Neutrophil (primary cell): ENCODE results near the gene H3-3A.

Experiments used
- H3K27ac ChIP-seq: fragments of 200-600 bp; sonication (generic); 2 replicates; pipeline ENCODE4 v1.5.1; 2016; ENCODE audit warnings: mild to moderate bottlenecking, moderate library complexity
- H3K27me3 ChIP-seq: fragments of 200-600 bp; sonication (generic); 2 replicates; pipeline ENCODE4 v1.6.0; 2016; ENCODE audit warnings: mild to moderate bottlenecking
- H3K36me3 ChIP-seq: fragments of 200-600 bp; sonication (generic); 2 replicates; pipeline ENCODE4 v1.5.1; 2017
- H3K4me1 ChIP-seq, 2 experiments: fragments of 200-600 bp in 1 of 2; sonication (generic) in 1 of 2; 1 replicate in 1 of 2; 2 replicates in 1 of 2; pipeline versions ENCODE4 v1.5.1 to v1.6.1; 2013 to 2016; ENCODE audit warnings: low read depth in 1 of 2, low read length in 1 of 2, mild to moderate bottlenecking in 1 of 2, moderate library complexity in 1 of 2; ENCODE audit not compliant: control insufficient read depth in 1 of 2, insufficient read depth in 1 of 2
- H3K4me3 ChIP-seq, 2 experiments: fragments of 200-600 bp in 1 of 2; sonication (generic) in 1 of 2; 1 replicate in 1 of 2; 2 replicates in 1 of 2; pipeline ENCODE4 v1.5.1; 2013 to 2016; ENCODE audit warnings: low read depth in 1 of 2, low read length in 1 of 2, mild to moderate bottlenecking in 1 of 2, moderate library complexity in 1 of 2
- H3K9me3 ChIP-seq: fragments of 200-600 bp; sonication (generic); 2 replicates; pipeline ENCODE4 v1.5.1; 2016
- CTCF ChIP-seq: fragments of 200-600 bp; sonication (generic); IDR thresholded peaks from 2 replicates; pipeline ENCODE4 v1.5.1; 2016; ENCODE audit warnings: antibody characterized with exemption

H3-3A gene

DNA sequence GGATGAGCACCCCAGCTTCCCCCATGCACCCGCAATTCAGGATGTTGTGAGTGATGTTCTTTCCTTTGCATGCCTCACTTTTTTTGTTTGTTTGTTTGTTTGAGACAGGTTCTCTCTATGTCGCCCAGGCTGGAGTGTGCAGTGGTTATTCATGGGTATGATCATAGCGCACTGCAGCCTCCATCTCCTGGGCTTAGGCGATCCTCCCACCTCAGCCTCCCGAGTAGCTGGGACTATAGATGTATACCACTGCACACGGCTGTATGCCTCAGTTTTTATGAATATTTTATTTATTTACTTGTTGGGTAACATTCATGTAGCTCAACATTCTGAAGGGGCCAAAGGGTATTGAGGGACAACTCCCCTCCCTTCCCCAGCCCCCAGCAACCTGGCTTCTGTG lies 54.8 kb downstream of the H3-3A start:
- TF ChIP-seq CTCF, result no peak
- peaks cover 8 to 10% of the 10 kb centered on the region in 2 experiments for H3K4me1 ChIP-seq
- H3K27ac ChIP-seq, result no peak overlapping the region
- no peak overlapping the region for H3K4me3 ChIP-seq
- H3K9me3 ChIP-seq, result no peaks in the 10 kb centered on the region
- H3K36me3 ChIP-seq, result no peaks in the 10 kb centered on the region
- H3K27me3 ChIP-seq, result peaks cover 37% of the 10 kb centered on the region

GRCh38 chr1:226118357-226118756 lies 55.8 kb downstream of the H3-3A start:
- Histone ChIP-seq H3K27ac (no peak overlapping the region), H3K9me3 (no peaks in the 10 kb centered on the region), H3K4me1 (peaks cover 13 to 16% of the 10 kb centered on the region in 2 experiments), H3K27me3 (peaks cover 43% of the 10 kb centered on the region), H3K36me3 (no peaks in the 10 kb centered on the region), H3K4me3 (no peak overlapping the region)
- no peak for TF ChIP-seq CTCF

DNA sequence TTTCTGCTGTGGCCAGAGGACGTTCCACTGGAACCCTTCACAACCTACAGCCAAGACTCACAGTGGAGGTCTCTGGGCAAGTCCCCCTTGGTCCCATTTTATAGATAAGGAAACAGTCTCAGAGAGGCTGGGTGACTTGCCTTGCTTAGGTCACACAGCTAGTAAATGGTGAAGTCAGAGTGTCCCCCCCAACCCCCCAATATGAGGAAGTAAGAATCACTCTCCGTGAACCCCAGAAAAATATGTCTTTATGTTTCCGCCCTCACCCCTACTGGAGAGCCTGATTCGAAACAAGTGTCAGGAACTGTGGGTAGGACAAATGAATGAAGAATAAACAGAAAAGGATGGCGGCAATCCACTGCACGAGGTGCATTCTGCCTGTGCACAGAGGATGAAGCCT lies 56.7 kb downstream of the H3-3A start:
- no peak overlapping the region for H3K27ac ChIP-seq
- H3K36me3 ChIP-seq, result no peaks in the 10 kb centered on the region
- peaks cover 51% of the 10 kb centered on the region for H3K27me3 ChIP-seq
- no peak for TF ChIP-seq CTCF
- H3K9me3 ChIP-seq, result no peaks in the 10 kb centered on the region
- no peak overlapping the region for H3K4me3 ChIP-seq
- peaks cover 13 to 16% of the 10 kb centered on the region in 2 experiments for H3K4me1 ChIP-seq

- H3K27ac ChIP-seq, result no peak overlapping the region
- H3K4me3 ChIP-seq, result no peak overlapping the region
- no peaks in the 10 kb centered on the region for H3K36me3 ChIP-seq
- H3K4me1 ChIP-seq, result peaks cover 13 to 20% of the 10 kb centered on the region in 2 experiments
- TF ChIP-seq CTCF, result no peak
- H3K9me3 ChIP-seq, result no peaks in the 10 kb centered on the region
- H3K27me3 ChIP-seq, result peaks cover 62% of the 10 kb centered on the region
These were observed 57.9 kb downstream of the H3-3A start for GRCh38 chr1:226120398-226120797.

GRCh38 chr1:226121049-226121586 lies 58.6 kb downstream of the H3-3A start:
- no peaks in the 10 kb centered on the region for H3K36me3 ChIP-seq
- H3K4me3 ChIP-seq, result peak overlapping the region; percentile 67 to 78
- H3K27me3 ChIP-seq, result peaks cover 62% of the 10 kb centered on the region
- H3K27ac ChIP-seq, result no peak overlapping the region
- no peak for TF ChIP-seq CTCF
- peaks cover 13 to 20% of the 10 kb centered on the region in 2 experiments for H3K4me1 ChIP-seq
- H3K9me3 ChIP-seq, result no peaks in the 10 kb centered on the region
